Mesodermal cell (in vitro differentiated cells): Measurements from ENCODE around the gene SLC2A4RG.
A peak's percentile ranks its signal among the peaks of the same experiment; 100 is the strongest.

Experiments used
- H3K27ac ChIP-seq: 2 replicates; pipeline ENCODE4 v1.7.0; 2013; ENCODE audit warnings: mild to moderate bottlenecking, low read depth, low read length, moderate library complexity; ENCODE audit not compliant: severe bottlenecking
- H3K36me3 ChIP-seq: 2 replicates; pipeline ENCODE4 v1.7.1; 2013; ENCODE audit warnings: mild to moderate bottlenecking, low read length, moderate library complexity; ENCODE audit not compliant: control insufficient read depth, insufficient read depth
- H3K4me1 ChIP-seq: one replicate; pipeline ENCODE4 v1.7.1; 2013; ENCODE audit warnings: mild to moderate bottlenecking, low read length; ENCODE audit not compliant: insufficient read depth, control insufficient read depth, poor library complexity, severe bottlenecking
- H3K4me3 ChIP-seq: 2 replicates; pipeline ENCODE4 v1.7.0; 2013; ENCODE audit warnings: low read length, control low read depth, mild to moderate bottlenecking; ENCODE audit not compliant: insufficient read depth, poor library complexity, severe bottlenecking; ENCODE audit errors: extremely low read depth
- H3K9me3 ChIP-seq: 2 replicates; pipeline ENCODE4 v1.7.1; 2013; ENCODE audit warnings: mild to moderate bottlenecking, low read length, moderate library complexity; ENCODE audit not compliant: control insufficient read depth
- WGBS, 2 experiments: methylation state at CpG; one replicate each; pipeline ENCODE4 v1.1.5; 2013; ENCODE audit warnings: missing lambda C conversion rate in 2 of 2; ENCODE audit not compliant: insufficient coverage in 2 of 2; 5-methylcytosine and 5-hydroxymethylcytosine counted together

The SLC2A4RG gene

DNA sequence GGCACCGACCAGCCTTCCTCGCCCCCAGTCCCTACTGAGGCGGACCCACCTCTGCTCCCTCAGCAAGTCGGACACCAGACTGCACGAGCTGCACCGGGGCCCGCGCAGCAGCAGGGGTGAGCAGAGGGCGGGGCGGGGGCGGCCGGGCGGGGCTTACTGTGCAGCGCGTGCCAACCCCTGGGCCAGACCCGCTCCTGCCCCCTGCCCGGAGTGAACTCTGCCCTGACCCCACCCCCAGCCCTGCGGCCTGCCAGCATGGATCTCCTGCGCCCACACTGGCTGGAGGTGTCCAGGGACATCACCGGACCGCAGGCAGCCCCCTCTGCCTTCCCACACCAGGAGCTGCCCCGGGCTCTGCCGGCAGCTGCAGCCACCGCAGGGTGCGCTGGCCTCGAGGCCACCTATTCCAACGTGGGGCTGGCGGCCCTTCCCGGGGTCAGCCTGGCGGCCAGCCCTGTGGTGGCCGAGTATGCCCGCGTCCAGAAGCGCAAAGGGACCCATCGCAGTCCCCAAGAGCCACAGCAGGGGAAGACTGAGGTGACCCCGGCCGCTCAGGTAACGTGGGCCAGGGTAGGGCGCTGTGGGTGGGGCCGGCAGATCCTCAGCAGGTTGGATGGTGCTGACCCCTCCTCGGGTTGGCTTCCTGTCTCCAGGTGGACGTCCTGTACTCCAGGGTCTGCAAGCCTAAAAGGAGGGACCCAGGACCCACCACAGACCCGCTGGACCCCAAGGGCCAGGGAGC, 1.5 kb upstream of the SLC2A4RG start:
- Histone ChIP-seq H3K9me3 (no peaks in the 10 kb centered on the region), H3K36me3 (peaks cover 50% of the 10 kb centered on the region), H3K4me1 (peaks cover 18% of the 10 kb centered on the region), H3K27ac (no peak overlapping the region), H3K4me3 (no peak overlapping the region)
- 54 to 56% methylated on average over 28 to 29 of the region's 43 CpGs for WGBS, 2 experiments

DNA sequence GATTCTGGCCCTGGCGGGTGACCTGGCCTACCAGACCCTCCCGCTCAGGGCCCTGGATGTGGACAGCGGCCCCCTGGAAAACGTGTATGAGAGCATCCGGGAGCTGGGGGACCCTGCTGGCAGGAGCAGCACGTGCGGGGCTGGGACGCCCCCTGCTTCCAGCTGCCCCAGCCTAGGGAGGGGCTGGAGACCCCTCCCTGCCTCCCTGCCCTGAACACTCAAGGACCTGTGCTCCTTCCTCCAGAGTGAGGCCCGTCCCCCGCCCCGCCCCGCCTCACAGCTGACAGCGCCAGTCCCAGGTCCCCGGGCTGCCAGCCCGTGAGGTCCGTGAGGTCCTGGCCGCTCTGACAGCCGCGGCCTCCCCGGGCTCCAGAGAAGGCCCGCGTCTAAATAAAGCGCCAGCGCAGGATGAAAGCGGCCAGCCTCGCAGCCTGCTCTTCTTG, 868 bp upstream of the SLC2A4RG start:
- WGBS, 2 experiments = 25 to 28% methylated on average over 21 to 22 of the region's 26 CpGs
- Histone ChIP-seq H3K36me3 (peaks cover 50% of the 10 kb centered on the region), H3K27ac (peak overlapping the region; percentile 72), H3K4me1 (peaks cover 18% of the 10 kb centered on the region), H3K4me3 (peak overlapping the region; percentile 34), H3K9me3 (no peaks in the 10 kb centered on the region)

DNA sequence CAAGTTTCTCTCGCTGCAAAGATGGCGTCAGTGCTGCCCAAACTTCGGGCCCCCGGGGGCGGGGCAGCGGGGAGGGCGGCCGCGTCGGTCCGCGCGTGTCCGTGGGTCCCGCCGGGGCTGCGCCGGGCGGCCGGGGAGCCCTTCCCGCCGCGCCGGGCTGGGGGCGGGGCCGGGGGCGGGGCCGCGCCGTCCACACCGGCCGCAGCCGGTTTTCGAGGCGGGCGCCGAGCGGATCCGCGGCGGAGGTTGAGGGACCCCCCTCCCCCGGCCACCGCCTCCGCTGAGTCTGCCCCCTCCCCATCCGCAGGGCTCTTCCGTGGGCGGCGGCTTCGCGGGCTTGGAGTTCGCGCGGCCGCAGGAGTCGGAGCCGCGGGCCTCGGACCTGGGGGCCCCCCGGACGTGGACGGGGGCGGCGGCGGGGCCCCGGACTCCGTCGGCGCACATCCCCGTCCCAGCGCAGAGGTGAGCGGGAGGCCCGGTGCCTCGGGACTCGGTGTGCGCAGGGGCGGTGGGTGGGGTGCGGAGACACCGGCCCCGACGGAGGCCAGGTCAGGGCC, 572 bp downstream of the SLC2A4RG start:
- no peaks in the 10 kb centered on the region for H3K9me3 ChIP-seq
- 0 to 1% methylated on average over 32 to 52 of the region's 80 CpGs for WGBS, 2 experiments
- peaks cover 44% of the 10 kb centered on the region for H3K36me3 ChIP-seq
- peak overlapping the region; percentile 87 for H3K27ac ChIP-seq
- H3K4me3 ChIP-seq = peak overlapping the region; percentile 64
- peaks cover 18% of the 10 kb centered on the region for H3K4me1 ChIP-seq

DNA sequence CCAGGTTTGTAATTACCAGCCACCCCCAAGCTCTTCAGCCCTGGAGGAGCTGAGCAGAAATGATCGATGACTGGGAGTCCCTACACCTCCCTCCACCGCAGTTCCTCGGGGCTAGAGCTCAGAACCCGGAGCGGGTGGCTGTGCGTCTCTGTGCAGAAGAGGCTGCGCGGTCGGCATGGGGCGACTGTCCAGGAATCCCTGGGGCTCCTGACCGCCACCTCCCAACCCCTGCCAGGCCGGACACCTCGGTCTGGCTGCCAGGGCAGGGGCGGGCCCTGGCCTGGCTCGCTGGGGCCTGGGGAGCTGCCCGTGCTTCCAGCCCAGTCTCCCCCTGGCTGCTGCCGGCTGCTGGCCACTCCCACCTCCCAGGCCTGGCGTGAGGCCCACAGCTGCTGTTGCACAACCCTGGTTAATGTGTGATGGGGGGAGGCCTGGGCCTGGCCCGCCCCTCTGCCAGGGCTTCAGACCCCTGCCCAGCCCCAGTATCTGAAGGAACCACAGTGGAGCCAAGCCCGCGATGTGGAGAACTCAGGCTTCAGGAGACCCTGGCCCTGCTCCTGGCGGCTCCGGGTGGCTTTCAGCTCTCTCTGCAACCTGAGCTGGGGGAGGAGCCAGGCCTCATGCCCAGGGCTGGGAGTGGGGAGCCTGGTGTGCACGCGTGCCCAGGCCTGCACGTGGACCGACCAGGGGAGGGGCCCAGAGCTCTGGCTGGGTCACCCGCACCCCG, 1.2 kb downstream of the SLC2A4RG start:
- H3K27ac ChIP-seq = peak overlapping the region; percentile 87
- WGBS, 2 experiments = 3 to 6% methylated on average over 17 to 19 of the region's 29 CpGs
- H3K36me3 ChIP-seq = peaks cover 44% of the 10 kb centered on the region

DNA sequence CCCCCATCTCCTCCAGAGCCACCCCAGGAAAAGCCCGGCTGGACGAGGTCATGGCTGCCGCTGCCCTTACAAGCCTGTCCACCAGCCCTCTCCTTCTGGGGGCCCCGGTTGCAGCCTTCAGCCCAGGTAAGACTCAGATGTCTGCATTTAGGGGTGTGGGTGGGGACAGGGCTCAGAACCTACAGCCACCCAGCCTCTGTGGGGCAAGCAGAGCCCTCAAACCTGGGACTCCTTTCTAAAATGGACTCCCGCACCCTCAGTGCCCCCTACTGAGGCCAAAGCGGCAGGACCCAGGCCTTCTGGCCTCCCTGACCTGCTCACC, 1.7 kb downstream of the SLC2A4RG start:
- Histone ChIP-seq H3K4me1 (peaks cover 18% of the 10 kb centered on the region), H3K36me3 (peaks cover 45% of the 10 kb centered on the region), H3K27ac (peak overlapping the region; percentile 87), H3K4me3 (peak overlapping the region; percentile 64), H3K9me3 (no peaks in the 10 kb centered on the region)
- 59 to 66% methylated on average over 4 to 5 of the region's 6 CpGs for WGBS, 2 experiments

More for the DNA sequence above, 1.2 kb downstream of the SLC2A4RG start:
- H3K4me1 ChIP-seq = peaks cover 18% of the 10 kb centered on the region
- peak overlapping the region; percentile 64 for H3K4me3 ChIP-seq
- H3K9me3 ChIP-seq = no peaks in the 10 kb centered on the region

DNA sequence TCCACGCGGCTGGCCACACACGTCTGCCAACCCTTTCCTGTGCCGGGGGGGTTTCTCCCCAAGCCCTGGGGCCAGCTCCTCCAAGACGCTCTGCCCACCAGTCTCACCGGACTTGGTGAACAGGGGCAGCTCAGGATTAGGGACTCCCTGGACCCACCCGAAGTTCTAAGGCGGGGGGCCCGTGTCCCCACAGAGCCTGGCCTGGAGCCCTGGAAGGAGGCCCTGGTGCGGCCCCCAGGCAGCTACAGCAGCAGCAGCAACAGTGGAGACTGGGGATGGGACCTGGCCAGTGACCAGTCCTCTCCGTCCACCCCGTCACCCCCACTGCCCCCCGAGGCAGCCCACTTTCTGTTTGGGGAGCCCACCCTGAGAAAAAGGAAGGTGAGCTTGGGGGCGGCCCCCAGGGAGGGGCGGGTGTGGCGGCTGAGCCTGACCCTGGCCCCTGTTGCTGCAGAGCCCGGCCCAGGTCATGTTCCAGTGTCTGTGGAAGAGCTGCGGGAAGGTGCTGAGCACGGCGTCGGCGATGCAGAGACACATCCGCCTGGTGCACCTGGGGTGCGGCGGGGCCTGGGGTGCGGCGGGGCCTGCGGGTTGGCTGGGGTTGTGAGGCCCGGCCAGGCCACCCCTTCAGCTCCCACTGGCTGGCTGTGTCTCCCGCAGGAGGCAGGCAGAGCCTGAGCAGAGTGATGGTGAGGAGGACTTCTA, 2.3 kb downstream of the SLC2A4RG start:
- Histone ChIP-seq H3K27ac (no peak overlapping the region), H3K4me3 (peak overlapping the region; percentile 64), H3K4me1 (peaks cover 18% of the 10 kb centered on the region), H3K36me3 (peaks cover 45% of the 10 kb centered on the region), H3K9me3 (no peaks in the 10 kb centered on the region)
- WGBS, 2 experiments = 91 to 93% methylated on average over 19 to 27 of the region's 30 CpGs

DNA sequence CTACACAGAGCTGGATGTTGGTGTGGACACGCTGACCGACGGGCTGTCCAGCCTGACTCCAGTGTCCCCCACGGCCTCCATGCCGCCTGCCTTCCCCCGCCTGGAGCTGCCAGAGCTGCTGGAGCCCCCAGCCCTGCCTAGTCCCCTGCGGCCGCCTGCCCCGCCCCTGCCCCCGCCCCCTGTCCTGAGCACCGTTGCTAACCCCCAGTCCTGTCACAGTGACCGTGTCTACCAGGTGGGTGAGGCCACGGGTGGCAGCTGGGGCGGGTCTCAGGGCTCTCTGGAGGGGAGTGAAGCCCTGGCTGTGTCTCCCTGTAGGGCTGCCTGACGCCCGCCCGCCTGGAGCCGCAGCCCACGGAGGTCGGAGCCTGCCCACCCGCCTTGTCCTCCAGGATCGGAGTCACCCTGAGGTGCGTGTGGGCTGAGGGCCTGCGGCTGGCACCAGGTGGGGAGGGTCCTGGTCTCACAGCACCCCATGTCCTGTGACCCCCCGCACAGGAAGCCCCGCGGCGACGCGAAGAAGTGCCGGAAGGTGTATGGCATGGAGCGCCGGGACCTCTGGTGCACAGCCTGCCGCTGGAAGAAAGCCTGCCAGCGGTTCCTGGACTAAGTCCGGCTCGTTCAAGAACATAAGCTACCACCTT, 2.9 kb downstream of the SLC2A4RG start:
- H3K36me3 ChIP-seq = peaks cover 42% of the 10 kb centered on the region
- no peaks in the 10 kb centered on the region for H3K9me3 ChIP-seq
- WGBS, 2 experiments = 93% methylated on average over 21 to 35 of the region's 37 CpGs
- no peak overlapping the region for H3K4me3 ChIP-seq
- H3K27ac ChIP-seq = no peak overlapping the region
- H3K4me1 ChIP-seq = peaks cover 18% of the 10 kb centered on the region

DNA sequence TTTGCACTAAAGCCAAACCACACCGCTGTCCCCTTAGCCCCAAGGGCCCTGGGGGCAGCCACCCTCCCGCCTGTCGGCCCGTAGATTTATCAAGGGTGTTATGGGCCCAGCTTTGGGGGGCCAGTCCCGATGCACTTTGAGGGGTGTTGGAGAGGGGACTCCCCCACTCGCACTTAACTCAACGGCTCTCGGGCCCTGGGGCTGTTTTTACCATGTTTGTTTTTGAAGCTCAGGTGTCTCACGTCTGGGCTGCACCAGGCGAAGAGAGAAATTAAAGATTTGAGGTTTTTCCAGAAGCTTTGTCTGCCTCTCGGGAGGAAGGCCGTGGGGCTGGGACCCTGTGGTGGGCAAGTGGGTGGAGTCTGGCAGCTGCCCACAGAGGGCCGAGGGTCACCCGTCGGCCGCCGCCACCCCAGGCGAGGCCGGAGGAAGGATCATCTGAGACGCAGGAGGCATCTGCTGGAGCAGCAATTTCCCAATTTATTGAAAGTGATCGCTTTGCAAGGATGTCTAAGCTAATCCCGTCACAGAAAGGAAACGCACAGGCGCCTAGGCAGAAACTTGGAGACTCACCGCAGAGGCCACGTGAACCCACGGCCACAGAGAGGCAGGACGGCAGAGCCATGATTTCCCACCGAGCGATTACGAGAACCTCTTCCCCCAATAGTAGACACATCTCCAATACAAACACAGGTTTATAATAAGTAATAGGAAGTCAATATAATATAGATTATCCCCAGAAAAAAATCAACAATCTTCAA, 3.8 kb downstream of the SLC2A4RG start:
- peaks cover 14% of the 10 kb centered on the region for H3K4me1 ChIP-seq
- H3K9me3 ChIP-seq = no peaks in the 10 kb centered on the region
- H3K4me3 ChIP-seq = no peak overlapping the region
- H3K36me3 ChIP-seq = peaks cover 42% of the 10 kb centered on the region
- no peak overlapping the region for H3K27ac ChIP-seq
- WGBS, 2 experiments = 93 to 97% methylated on average over 22 of the region's 31 CpGs

DNA sequence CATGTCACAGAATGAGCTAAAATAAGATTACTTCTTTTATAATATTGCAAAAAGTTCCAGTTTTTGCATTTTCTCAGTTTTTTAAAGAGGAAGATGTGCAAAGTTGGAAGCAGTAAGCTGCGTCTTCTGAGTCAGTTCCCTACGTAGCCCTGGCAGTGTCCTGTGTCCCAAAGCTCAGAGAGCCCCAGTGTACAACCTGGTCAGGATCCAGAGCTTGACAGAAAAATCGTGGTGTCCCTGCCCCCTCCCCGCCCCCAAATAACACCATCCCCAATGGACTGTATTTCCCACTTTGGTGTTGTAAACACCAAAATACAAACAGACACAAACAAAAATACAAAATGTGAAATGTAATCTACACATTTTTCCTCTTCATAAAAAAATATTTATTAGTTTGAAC, 4.6 kb downstream of the SLC2A4RG start:
- H3K4me1 ChIP-seq = peaks cover 10% of the 10 kb centered on the region
- no peak overlapping the region for H3K27ac ChIP-seq
- 90 to 100% methylated on average over 2 of the region's 4 CpGs for WGBS, 2 experiments
- peaks cover 42% of the 10 kb centered on the region for H3K36me3 ChIP-seq
- H3K4me3 ChIP-seq = no peak overlapping the region
- H3K9me3 ChIP-seq = no peaks in the 10 kb centered on the region
